Measurements from ENCODE around the gene TNFSF9. TPM values are rescaled to one million over a fixed set of nuclear protein-coding genes. Genes with fewer than 3 reads are reported as not detected.

TNFSF9 gene
- total RNA-seq, 2 experiments from 2014 or later: 1.5 to 1.8 TPM

DNA sequence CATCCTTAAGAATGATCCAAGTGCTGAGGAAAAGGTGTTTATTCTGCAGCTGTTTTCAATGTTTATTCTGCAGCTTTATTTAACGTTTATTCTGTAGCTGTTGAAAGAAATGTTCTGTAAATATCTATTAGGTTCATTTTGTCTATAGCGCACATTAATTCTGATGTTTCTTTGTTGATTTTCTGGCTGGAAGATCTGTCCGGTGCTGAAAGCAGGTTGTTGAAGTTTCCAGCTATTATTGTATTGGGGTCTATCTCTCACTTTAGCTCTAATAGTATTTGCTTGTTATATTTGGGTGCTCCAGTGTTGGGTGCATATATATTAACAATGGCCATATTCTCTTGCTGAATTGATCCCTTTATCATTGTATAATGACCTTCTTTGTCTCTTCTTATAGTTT is 39.9 kb downstream of the TNFSF9 start:
- POLR2A ChIA-PET: no interaction called here
- no peaks in the 10 kb centered on the region for H3K36me3 Mint-ChIP-seq (ENCODE audit: low read depth)
- no peaks in the 10 kb centered on the region for H3K4me1 Mint-ChIP-seq (ENCODE audit: low read depth)
- intact Hi-C loops (cut with DNase I, micrococcal nuclease): no loop called here
- peaks cover 14 to 23% of the 10 kb centered on the region in 2 experiments for H3K27me3 ChIP-seq (ENCODE audit: control insufficient read depth in 1 of 2, insufficient read depth in 2 of 2, low read length in 2 of 2)
- no peak overlapping the region for H3K27ac ChIP-seq (ENCODE audit: low read depth in 1 of 2, low read length in 2 of 2)
- no peaks in the 10 kb centered on the region for H3K4me1 ChIP-seq (ENCODE audit: insufficient read depth, low read length)
- peaks cover 4 to 9% of the 10 kb centered on the region in 2 experiments for H3K9me3 ChIP-seq (ENCODE audit: control insufficient read depth in 1 of 2, insufficient read depth in 1 of 2, low read length in 2 of 2)
- no peak for ATAC-seq (ENCODE audit: poor library complexity)
- no peak for DNase-seq
- H3K4me3 Mint-ChIP-seq: no peak overlapping the region
- CTCF ChIA-PET: no interaction called here
- H3K9me3 Mint-ChIP-seq: no peaks in the 10 kb centered on the region
- peaks cover 32% of the 10 kb centered on the region for H3K27me3 Mint-ChIP-seq
- H3K27ac Mint-ChIP-seq: no peak overlapping the region
- no peaks in the 10 kb centered on the region for H3K36me3 ChIP-seq (ENCODE audit: insufficient read depth, low read length)
- H3K4me3 ChIP-seq (ENCODE audit: low read length): no peak overlapping the region
- no peak for TF ChIP-seq CTCF (IDR thresholded peaks at IDR 0.05)

DNA sequence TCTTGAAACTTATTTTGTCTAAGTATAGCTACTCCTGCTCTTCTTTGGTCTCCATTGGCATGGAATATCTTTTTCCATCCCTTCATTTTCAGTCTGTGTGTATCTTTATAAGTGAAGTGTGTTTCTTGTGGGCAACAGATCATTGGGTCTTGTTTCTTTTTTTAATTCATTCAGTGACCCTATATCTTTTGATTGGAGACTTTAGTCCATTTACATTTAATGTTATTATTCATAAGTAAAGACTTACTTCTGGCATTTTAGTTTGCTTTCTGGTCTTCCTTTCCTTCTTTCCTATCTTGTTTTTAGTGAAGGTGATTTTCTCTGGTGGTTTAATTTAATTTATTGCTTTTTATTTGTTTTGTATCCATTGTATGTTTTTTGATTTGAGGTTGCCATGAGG is 40.3 kb downstream of the TNFSF9 start:
- DNase-seq (no peak), ATAC-seq (ENCODE audit: poor library complexity) (no peak)
- Mint-ChIP-seq H3K27ac (no peak overlapping the region), H3K9me3 (no peaks in the 10 kb centered on the region), H3K4me3 (no peak overlapping the region), H3K36me3 (ENCODE audit: low read depth) (no peaks in the 10 kb centered on the region), H3K4me1 (ENCODE audit: low read depth) (no peaks in the 10 kb centered on the region), H3K27me3 (peaks cover 32% of the 10 kb centered on the region)
- H3K4me3 ChIP-seq (ENCODE audit: low read length): no peak overlapping the region
- H3K27ac ChIP-seq (ENCODE audit: low read depth in 1 of 2, low read length in 2 of 2): no peak overlapping the region
- no peaks in the 10 kb centered on the region for H3K36me3 ChIP-seq (ENCODE audit: insufficient read depth, low read length)
- TF ChIP-seq CTCF (IDR thresholded peaks at IDR 0.05): no peak
- intact Hi-C loops (cut with DNase I, micrococcal nuclease): no loop called here
- H3K27me3 ChIP-seq (ENCODE audit: control insufficient read depth in 1 of 2, insufficient read depth in 2 of 2, low read length in 2 of 2): peaks cover 14 to 23% of the 10 kb centered on the region in 2 experiments
- CTCF ChIA-PET: no interaction called here
- no peaks in the 10 kb centered on the region for H3K4me1 ChIP-seq (ENCODE audit: insufficient read depth, low read length)
- H3K9me3 ChIP-seq (ENCODE audit: control insufficient read depth in 1 of 2, insufficient read depth in 1 of 2, low read length in 2 of 2): peaks cover 4 to 9% of the 10 kb centered on the region in 2 experiments
- POLR2A ChIA-PET: no interaction called here

DNA sequence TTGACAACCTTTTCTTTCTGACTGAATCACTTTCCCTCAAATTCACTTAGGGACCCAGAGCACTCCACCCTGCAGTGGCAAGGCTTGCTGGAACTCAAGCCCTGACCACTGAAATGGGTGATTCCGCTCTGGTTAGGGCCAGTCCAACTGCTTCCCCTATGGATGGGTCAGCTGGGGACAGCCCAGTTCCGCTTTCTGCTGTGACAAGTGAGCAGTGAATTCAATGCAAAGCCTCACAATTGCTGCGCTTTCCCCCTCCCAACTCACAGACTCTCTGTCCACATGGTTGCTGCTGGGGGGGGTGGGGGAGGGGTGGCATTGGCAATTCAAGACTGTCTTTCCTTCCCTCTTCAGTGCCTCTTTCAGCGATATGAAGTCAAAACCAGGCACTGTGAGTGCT is 41.4 kb downstream of the TNFSF9 start:
- Histone ChIP-seq H3K9me3 (ENCODE audit: control insufficient read depth in 1 of 2, insufficient read depth in 1 of 2, low read length in 2 of 2) (peaks cover 4 to 9% of the 10 kb centered on the region in 2 experiments), H3K4me3 (ENCODE audit: low read length) (no peak overlapping the region), H3K27ac (ENCODE audit: low read depth in 1 of 2, low read length in 2 of 2) (no peak overlapping the region), H3K4me1 (ENCODE audit: insufficient read depth, low read length) (peaks cover 3% of the 10 kb centered on the region), H3K36me3 (ENCODE audit: insufficient read depth, low read length) (no peaks in the 10 kb centered on the region), H3K27me3 (ENCODE audit: control insufficient read depth in 1 of 2, insufficient read depth in 2 of 2, low read length in 2 of 2) (peaks cover 14 to 23% of the 10 kb centered on the region in 2 experiments)
- Mint-ChIP-seq H3K4me3 (no peak overlapping the region), H3K27me3 (peaks cover 32% of the 10 kb centered on the region), H3K4me1 (ENCODE audit: low read depth) (no peaks in the 10 kb centered on the region), H3K9me3 (no peaks in the 10 kb centered on the region), H3K36me3 (ENCODE audit: low read depth) (no peaks in the 10 kb centered on the region), H3K27ac (no peak overlapping the region)
- TF ChIP-seq CTCF (IDR thresholded peaks at IDR 0.05): no peak
- ATAC-seq (ENCODE audit: poor library complexity) (no peak), DNase-seq (peak in 3 of 14 experiments; percentile 19 to 44 (median 33))
- ChIA-PET CTCF (no interaction called here), POLR2A (no interaction called here)
- intact Hi-C loops (cut with DNase I, micrococcal nuclease): no loop called here
